Activated CD8-positive, alpha-beta memory T cell treated with anti-CD3 and anti-CD28 coated beads, Interleukin-2, amount 50 U/mL, for 1 hour (primary cell): ENCODE data around the gene CPTP.
A peak's percentile ranks its signal among the peaks of the same experiment; 100 is the strongest.
"Not testable (repeated sequence)": the region's sequence is repeated elsewhere in the genome, so short reads cannot be mapped to it uniquely, and the experiment has no call there.

ENCODE experiments used
- DNase-seq: peaks from one replicate; pipeline ENCODE4 v3.0.0-alpha.2; 2020; ENCODE audit errors: extremely low read depth

The CPTP gene

GRCh38 chr1:1365875-1366698 lies 41.5 kb downstream of the CPTP start:
- no peak for DNase-seq

GRCh38 chr1:1366699-1367066 lies 42.1 kb downstream of the CPTP start:
- DNase-seq: no peak

- DNase-seq: no peak
These were observed 42.7 kb downstream of the CPTP start for GRCh38 chr1:1367315-1367714.

- DNase-seq: not testable (repeated sequence)
These were observed 45.5 kb downstream of the CPTP start for GRCh38 chr1:1370094-1370493.

GRCh38 chr1:1370771-1371300 lies 46.2 kb downstream of the CPTP start:
- no peak for DNase-seq

GRCh38 chr1:1371364-1371745 lies 46.8 kb downstream of the CPTP start:
- DNase-seq: peak; percentile 89

- DNase-seq: no peak
These were observed 47.4 kb downstream of the CPTP start for GRCh38 chr1:1371746-1372711.

- no peak for DNase-seq
These were observed 48.6 kb downstream of the CPTP start for GRCh38 chr1:1373051-1373814.

- no peak for DNase-seq
These were observed 49.4 kb downstream of the CPTP start for GRCh38 chr1:1373815-1374588.

- DNase-seq: no peak
These were observed 50.0 kb downstream of the CPTP start for GRCh38 chr1:1374589-1374928.

- DNase-seq: peak; percentile 92
These were observed 50.5 kb downstream of the CPTP start, which contains the start of gene AURKAIP1 for GRCh38 chr1:1374929-1375662. AURKAIP1 (minus strand) TSS chr1:1375207; CDS start chr1:1374756, 451 bp downstream.

GRCh38 chr1:1376551-1377226 lies 52.1 kb downstream of the CPTP start:
- no peak for DNase-seq

GRCh38 chr1:1377540-1378205 lies 53.1 kb downstream of the CPTP start:
- DNase-seq: no peak
